ENCODE data around the gene POFUT1.

Gene POFUT1

GRCh38 chr20:32208499-32209154, 947 bp downstream of the POFUT1 start:
- DNase-seq, result no peak

- no peak for DNase-seq
These were observed 2.3 kb downstream of the POFUT1 start for GRCh38 chr20:32209850-32210605.

- DNase-seq, result no peak
These were observed 6.2 kb downstream of the POFUT1 start for GRCh38 chr20:32213870-32214269.

- DNase-seq, result no peak
These were observed 7.5 kb downstream of the POFUT1 start for GRCh38 chr20:32215147-32215546.

- DNase-seq, result no peak
These were observed 8.0 kb downstream of the POFUT1 start for GRCh38 chr20:32215729-32216128.

- DNase-seq, result no peak
These were observed 8.8 kb downstream of the POFUT1 start for GRCh38 chr20:32216179-32217142.

GRCh38 chr20:32218156-32218900, 10.6 kb downstream of the POFUT1 start:
- DNase-seq, result no peak

- no peak for DNase-seq
These were observed 16.8 kb downstream of the POFUT1 start for GRCh38 chr20:32224463-32224862.

GRCh38 chr20:32226391-32226790, 18.7 kb downstream of the POFUT1 start:
- no peak for DNase-seq

GRCh38 chr20:32227306-32227705, 19.6 kb downstream of the POFUT1 start:
- no peak for DNase-seq

GRCh38 chr20:32227744-32228688, 20.3 kb downstream of the POFUT1 start:
- no peak for DNase-seq

- no peak for DNase-seq
These were observed 21.6 kb downstream of the POFUT1 start for GRCh38 chr20:32229251-32229747.

- DNase-seq, result no peak
These were observed 23.0 kb downstream of the POFUT1 start for GRCh38 chr20:32230707-32231106.

- DNase-seq, result no peak
These were observed 23.6 kb downstream of the POFUT1 start for GRCh38 chr20:32231245-32231644.

- peak; percentile 3 for DNase-seq
These were observed 24.2 kb downstream of the POFUT1 start for GRCh38 chr20:32231847-32232246.

- DNase-seq, result no peak
These were observed 24.7 kb downstream of the POFUT1 start for GRCh38 chr20:32232326-32232886.

GRCh38 chr20:32233286-32233685, 25.6 kb downstream of the POFUT1 start:
- DNase-seq, result no peak

GRCh38 chr20:32234135-32234808, 26.6 kb downstream of the POFUT1 start:
- no peak for DNase-seq

- DNase-seq, result no peak
These were observed 27.8 kb downstream of the POFUT1 start for GRCh38 chr20:32235331-32236047.

All from OCI-M1 (cell line).